ENCODE data around the gene SYCP2. TPM values are rescaled to one million over a fixed set of nuclear protein-coding genes. Genes with fewer than 3 reads are reported as not detected.

Gene SYCP2
- total and polyA plus RNA-seq, 2 of the 8 experiments (the other 6 are each of a cell fraction or from before 2014, with no cell fraction given): 0.02 to 0.50 TPM

- no peak overlapping the region for H2BK120ac ChIP-seq (replicated peaks; ENCODE audit: low read depth, low read length)
- 86% methylated on average over 15 of the region's 15 CpGs; no CpG with 5 or more reads in 1 of the 2 experiments for WGBS, 2 experiments (ENCODE audit: extremely low coverage in 1 of 2, insufficient coverage in 1 of 2, insufficient read length in 1 of 2, insufficient replicate concordance in 2 of 2, low coverage in 1 of 2, low lambda C conversion rate in 2 of 2, missing lambda C conversion rate in 1 of 2)
- no peak for DNase-seq (ENCODE audit: low read depth in 1 of 2, low spot score in 2 of 2)
- TF ChIP-seq RBBP5 (IDR thresholded peaks at IDR 0.05; ENCODE audit: borderline replicate concordance, low read depth, low read length) (no peak), HDAC2 (IDR thresholded peaks at IDR 0.05; ENCODE audit: borderline replicate concordance in 1 of 2, low read depth in 2 of 2, low read length in 2 of 2) (no peak), POU5F1 (IDR thresholded peaks at IDR 0.05; ENCODE audit: low read depth, low read length) (no peak), CEBPB (IDR thresholded peaks at IDR 0.05; ENCODE audit: low read depth, low read length) (no peak), SP1 (IDR thresholded peaks at IDR 0.05; ENCODE audit: low read depth, low read length) (no peak), TCF12 (IDR thresholded peaks at IDR 0.05; ENCODE audit: low read depth, low read length) (no peak), MAFK (IDR thresholded peaks at IDR 0.05; ENCODE audit: low read depth, low read length) (no peak), RNF2 (IDR thresholded peaks at IDR 0.05; ENCODE audit: borderline replicate concordance, low read depth, low read length, missing control alignments, poor library complexity, severe bottlenecking) (no peak), SIRT6 (IDR thresholded peaks at IDR 0.05; ENCODE audit: low read length) (no peak), BCL11A (IDR thresholded peaks at IDR 0.05; ENCODE audit: low read depth in 2 of 2, low read length in 2 of 2) (no peak), BACH1 (IDR thresholded peaks at IDR 0.05; ENCODE audit: low read length) (no peak), KDM1A (IDR thresholded peaks at IDR 0.05; ENCODE audit: borderline replicate concordance, low read length) (no peak)
Measured at GRCh38 chr20:59828125-59829053, 105.0 kb downstream of the SYCP2 start.

More at GRCh38 chr20:59828125-59829053, 105.0 kb downstream of the SYCP2 start:
- Histone ChIP-seq H3K4me1 (replicated peaks in 1 of 4; ENCODE audit: control insufficient read depth in 3 of 4, insufficient read depth in 4 of 4, low read length in 3 of 4) (peaks cover 0 to 2% (median 0%) of the 10 kb centered on the region in 4 experiments; a peak in 1 of 7 replicates), H2BK15ac (ENCODE audit: low read length) (no peak overlapping the region), H3K79me2 (ENCODE audit: control insufficient read depth in 1 of 2, insufficient read depth in 2 of 2, low read length in 2 of 2) (no peaks in the 10 kb centered on the region), H2BK5ac (ENCODE audit: low read depth, low read length) (no peak overlapping the region), H3K4ac (replicated peaks; ENCODE audit: insufficient read length, low read depth, low read length) (no peak overlapping the region), H4K5ac (ENCODE audit: insufficient read length, low read depth, low read length) (no peak overlapping the region), H3K36me3 (ENCODE audit: control insufficient read depth in 2 of 4, insufficient read depth in 4 of 4, low read length in 3 of 4) (no peaks in the 10 kb centered on the region; a peak in 1 of 8 replicates), H3K9ac (replicated peaks in 1 of 4; ENCODE audit: extremely low read depth in 1 of 4, low read depth in 3 of 4, low read length in 3 of 4) (no peak overlapping the region), H3K4me2 (ENCODE audit: insufficient read depth in 1 of 2, low read depth in 2 of 2, low read length in 2 of 2) (no peak overlapping the region), H2AK5ac (ENCODE audit: low read depth, low read length) (no peak overlapping the region), H3K14ac (ENCODE audit: insufficient read length) (no peak overlapping the region), H4K20me1 (replicated peaks in 1 of 2; ENCODE audit: control insufficient read depth in 1 of 2, insufficient read depth in 2 of 2, low read length in 2 of 2) (peaks cover 0 to 1% of the 10 kb centered on the region in 2 experiments), H3K27ac (ENCODE audit: low read depth, low read length) (no peak overlapping the region), H3K27me3 (replicated peaks in 1 of 4; ENCODE audit: control insufficient read depth in 3 of 4, extremely low read depth in 1 of 4, insufficient read depth in 3 of 4, low read length in 3 of 4) (peaks cover 0 to 3% (median 0%) of the 10 kb centered on the region in 4 experiments; a peak in 1 of 7 replicates), H3K4me3 (ENCODE audit: extremely low read depth in 1 of 4, insufficient read depth in 2 of 4, low read depth in 3 of 4, low read length in 4 of 4) (no peak overlapping the region), H2BK20ac (ENCODE audit: low read length) (no peak overlapping the region), H3K23ac (ENCODE audit: insufficient read length) (no peak overlapping the region), H3K56ac (replicated peaks; ENCODE audit: insufficient read length, low read depth, low read length) (no peak overlapping the region), H4K8ac (ENCODE audit: extremely low read depth, insufficient read depth, low read length) (no peak overlapping the region), H3K79me1 (ENCODE audit: low read depth, low read length) (no peaks in the 10 kb centered on the region), H3K23me2 (ENCODE audit: low read depth, low read length) (peaks cover 2% of the 10 kb centered on the region; the same call in 1 of the 2 replicates), H4K91ac (replicated peaks; ENCODE audit: insufficient read length, low read length) (no peak overlapping the region), H2AFZ (ENCODE audit: low read length) (no peak overlapping the region), H3K9me3 (ENCODE audit: insufficient read depth in 2 of 2, low read depth in 1 of 2, low read length in 1 of 2) (peaks cover 87 to 100% of the 10 kb centered on the region in 2 experiments), H2BK12ac (ENCODE audit: low read depth, low read length) (no peak overlapping the region), H3K18ac (ENCODE audit: extremely low read depth, low read length) (no peak overlapping the region)
- ChIA-PET CTCF (ENCODE audit: partially characterized antibody) (no interaction called here), POLR2A (ENCODE audit: partially characterized antibody) (no interaction called here)
- no peak for FAIRE-seq

All from H1 (cell line).